ENCODE data around the gene PC. TPM values are rescaled to one million over a fixed set of nuclear protein-coding genes. Genes with fewer than 3 reads are reported as not detected.

PC gene
- polyA plus RNA-seq, 2 donors = 18.0 to 24.9 TPM

DNA sequence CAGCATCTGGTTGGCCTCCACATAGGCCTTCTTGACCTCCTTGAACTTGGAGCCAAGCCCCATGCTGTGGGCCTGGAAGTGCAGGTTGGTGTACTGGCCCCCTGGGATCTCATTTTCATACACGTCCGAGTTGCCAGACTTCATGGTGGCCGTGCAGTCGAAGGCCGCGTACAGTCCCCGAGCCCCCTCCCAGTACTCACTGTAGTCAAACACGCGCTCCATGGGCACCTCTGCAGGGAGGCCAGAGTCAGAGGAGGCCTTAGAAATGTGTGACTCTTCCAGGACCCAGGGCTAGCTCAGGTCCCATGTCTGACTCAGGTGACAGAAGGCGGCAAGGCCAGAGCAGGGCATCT, 108.0 kb downstream of the PC start:
- H3K27ac ChIP-seq (ENCODE audit: low read depth in 2 of 2, low read length in 1 of 2) = no peak overlapping the region
- peaks cover 6 to 27% of the 10 kb centered on the region in 2 donors for H3K36me3 ChIP-seq (ENCODE audit: control insufficient read depth in 2 of 2, insufficient read depth in 2 of 2, low read length in 1 of 2)
- 91 to 93% methylated on average over 10 of the region's 10 CpGs for WGBS, 2 donors
- H3K9me3 ChIP-seq (ENCODE audit: control insufficient read depth in 2 of 2, insufficient read depth in 1 of 2, low read depth in 1 of 2, low read length in 1 of 2) = no peaks in the 10 kb centered on the region
- H3K4me1 ChIP-seq (ENCODE audit: control insufficient read depth in 2 of 2, insufficient read depth in 2 of 2, low read length in 1 of 2) = peaks cover 0 to 3% of the 10 kb centered on the region in 2 donors
- H3K4me3 ChIP-seq (ENCODE audit: low read depth in 1 of 2, low read length in 2 of 2) = no peak overlapping the region
- H3K27me3 ChIP-seq (ENCODE audit: control insufficient read depth in 1 of 2, insufficient read depth in 2 of 2, low read length in 2 of 2) = no peaks in the 10 kb centered on the region

DNA sequence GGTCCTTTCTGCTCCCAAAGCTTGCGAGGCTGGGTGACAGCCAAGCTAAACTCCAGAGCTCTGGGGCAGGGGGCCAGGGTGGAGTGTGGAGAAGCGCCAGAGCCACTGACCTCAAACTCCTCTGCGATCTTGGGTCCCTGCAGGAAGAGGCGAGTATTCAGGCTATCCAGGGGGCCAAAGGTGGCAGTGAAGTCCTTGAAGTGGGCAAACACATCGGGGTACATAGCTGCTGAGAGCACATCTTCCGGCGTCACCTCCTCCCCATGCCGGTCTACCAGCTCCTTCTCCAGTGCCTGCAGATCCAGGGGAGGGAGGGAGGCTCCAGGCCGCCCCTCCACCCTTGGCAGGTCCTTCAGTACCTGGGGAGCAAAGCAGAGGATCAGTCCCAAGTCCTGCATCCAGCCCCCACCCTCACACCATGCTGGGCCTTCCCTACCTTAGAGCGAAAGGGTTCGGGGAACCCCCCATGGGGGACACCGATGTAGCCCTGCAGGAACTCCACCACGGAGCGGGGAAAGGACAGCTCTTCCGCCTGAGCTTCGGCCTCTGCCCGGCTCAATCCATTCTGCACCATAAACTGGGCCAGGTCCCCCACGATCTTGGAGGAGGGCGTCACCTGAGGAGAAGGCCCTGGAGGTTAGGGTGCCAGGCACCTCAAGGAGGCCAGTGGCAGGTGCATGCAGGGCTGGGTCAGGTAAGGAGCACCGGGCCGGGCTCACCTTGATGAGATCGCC, 108.5 kb downstream of the PC start:
- Histone ChIP-seq H3K9me3 (ENCODE audit: control insufficient read depth in 2 of 2, insufficient read depth in 1 of 2, low read depth in 1 of 2, low read length in 1 of 2) (no peaks in the 10 kb centered on the region), H3K27me3 (ENCODE audit: control insufficient read depth in 1 of 2, insufficient read depth in 2 of 2, low read length in 2 of 2) (no peaks in the 10 kb centered on the region), H3K27ac (ENCODE audit: low read depth in 2 of 2, low read length in 1 of 2) (no peak overlapping the region), H3K4me1 (ENCODE audit: control insufficient read depth in 2 of 2, insufficient read depth in 2 of 2, low read length in 1 of 2) (peaks cover 0 to 4% of the 10 kb centered on the region in 2 donors), H3K36me3 (ENCODE audit: control insufficient read depth in 2 of 2, insufficient read depth in 2 of 2, low read length in 1 of 2) (peaks cover 6 to 32% of the 10 kb centered on the region in 2 donors), H3K4me3 (ENCODE audit: low read depth in 1 of 2, low read length in 2 of 2) (no peak overlapping the region)
- WGBS, 2 donors = 89 to 92% methylated on average over 22 of the region's 22 CpGs

DNA sequence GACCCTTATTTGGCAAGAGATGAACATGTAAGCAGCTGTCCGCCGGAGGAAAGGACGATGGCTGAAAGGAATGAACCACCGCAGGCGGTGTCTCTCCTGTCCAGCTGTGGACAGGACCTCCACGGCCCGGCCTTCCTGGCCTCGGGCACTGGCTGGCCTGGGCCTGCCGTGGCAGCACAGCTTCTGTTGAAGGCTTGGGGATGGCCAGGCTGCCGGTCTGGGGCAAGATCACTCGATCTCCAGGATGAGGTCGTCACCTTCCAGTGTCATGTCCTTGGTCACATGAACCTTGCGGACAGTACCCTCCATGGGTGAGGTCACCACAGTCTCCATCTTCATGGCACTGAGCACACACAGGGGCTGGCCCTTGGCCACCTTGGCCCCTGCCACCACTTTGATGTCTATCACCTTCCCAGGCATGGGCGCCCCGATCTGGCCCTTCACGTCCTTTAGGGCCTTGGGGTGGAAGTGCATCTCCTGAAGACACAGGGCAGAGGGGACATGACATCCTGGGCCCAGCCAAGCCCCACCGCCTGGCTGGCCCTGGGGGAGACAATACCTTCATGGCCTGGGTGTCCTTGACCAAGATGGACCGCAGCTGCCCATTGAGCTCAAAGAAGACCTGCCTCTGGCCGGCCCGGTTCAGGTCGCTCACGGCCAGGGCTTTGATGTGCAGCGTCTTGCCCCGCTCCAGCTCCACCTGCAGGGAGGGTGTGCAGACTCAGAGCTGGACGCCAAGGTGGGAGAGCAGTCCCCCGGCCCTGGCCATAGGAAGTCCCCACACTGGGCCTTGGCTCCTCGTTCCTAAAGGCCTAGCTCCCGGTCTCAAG, 109.3 kb downstream of the PC start:
- H3K4me1 ChIP-seq (ENCODE audit: control insufficient read depth in 2 of 2, insufficient read depth in 2 of 2, low read length in 1 of 2) = peaks cover 0 to 11% of the 10 kb centered on the region in 2 donors
- H3K36me3 ChIP-seq (ENCODE audit: control insufficient read depth in 2 of 2, insufficient read depth in 2 of 2, low read length in 1 of 2) = peaks cover 6 to 32% of the 10 kb centered on the region in 2 donors
- WGBS, 2 donors = 87 to 90% methylated on average over 28 of the region's 28 CpGs
- no peaks in the 10 kb centered on the region for H3K9me3 ChIP-seq (ENCODE audit: control insufficient read depth in 2 of 2, insufficient read depth in 1 of 2, low read depth in 1 of 2, low read length in 1 of 2)
- no peaks in the 10 kb centered on the region for H3K27me3 ChIP-seq (ENCODE audit: control insufficient read depth in 1 of 2, insufficient read depth in 2 of 2, low read length in 2 of 2)
- no peak overlapping the region for H3K27ac ChIP-seq (ENCODE audit: low read depth in 2 of 2, low read length in 1 of 2)
- H3K4me3 ChIP-seq (ENCODE audit: low read depth in 1 of 2, low read length in 2 of 2) = no peak overlapping the region

DNA sequence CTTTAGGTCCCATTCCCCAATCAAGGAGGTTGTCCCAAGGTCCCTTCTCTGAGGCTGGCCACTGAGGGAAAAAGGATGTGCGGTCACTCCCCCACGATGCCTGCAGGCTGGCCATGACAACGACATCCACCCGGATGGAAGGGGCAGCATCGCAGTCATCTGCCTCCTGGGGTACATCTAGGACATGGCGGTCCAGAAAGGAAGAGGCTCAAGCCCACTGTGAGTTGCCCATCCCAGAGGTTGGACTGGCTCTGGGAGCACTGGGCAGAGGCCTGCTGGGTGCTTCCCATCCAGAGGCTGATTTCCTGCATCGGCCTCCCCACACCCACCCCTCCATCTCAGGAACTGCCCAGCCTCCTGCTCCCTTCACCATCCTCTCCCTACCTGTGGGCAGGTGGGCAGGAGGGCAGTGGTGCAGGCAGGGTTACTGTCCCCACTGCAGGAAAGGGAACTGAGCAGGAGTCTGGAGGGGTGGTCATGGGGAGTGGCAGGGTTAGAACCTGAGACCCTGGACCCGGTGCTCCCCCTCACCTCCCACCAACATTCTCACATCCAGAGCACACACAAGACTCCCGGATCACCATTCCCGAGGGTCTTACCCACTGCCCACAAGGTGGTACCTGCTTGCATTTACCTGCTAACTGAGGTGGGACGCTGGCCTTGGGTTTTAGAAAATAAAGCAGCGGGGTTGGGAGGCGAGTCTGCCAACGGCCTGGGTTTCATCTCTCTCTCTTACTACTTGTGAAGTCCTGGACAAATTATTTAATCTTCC, 110.5 kb downstream of the PC start:
- Histone ChIP-seq H3K4me1 (ENCODE audit: control insufficient read depth in 2 of 2, insufficient read depth in 2 of 2, low read length in 1 of 2) (peaks cover 0 to 8% of the 10 kb centered on the region in 2 donors), H3K4me3 (ENCODE audit: low read depth in 1 of 2, low read length in 2 of 2) (no peak overlapping the region), H3K27ac (ENCODE audit: low read depth in 2 of 2, low read length in 1 of 2) (peak overlapping the region in 1 of 2 donors; percentile 27), H3K27me3 (ENCODE audit: control insufficient read depth in 1 of 2, insufficient read depth in 2 of 2, low read length in 2 of 2) (no peaks in the 10 kb centered on the region), H3K36me3 (ENCODE audit: control insufficient read depth in 2 of 2, insufficient read depth in 2 of 2, low read length in 1 of 2) (peaks cover 6 to 32% of the 10 kb centered on the region in 2 donors), H3K9me3 (ENCODE audit: control insufficient read depth in 2 of 2, insufficient read depth in 1 of 2, low read depth in 1 of 2, low read length in 1 of 2) (no peaks in the 10 kb centered on the region)
- WGBS, 2 donors = 85 to 86% methylated on average over 14 of the region's 14 CpGs

DNA sequence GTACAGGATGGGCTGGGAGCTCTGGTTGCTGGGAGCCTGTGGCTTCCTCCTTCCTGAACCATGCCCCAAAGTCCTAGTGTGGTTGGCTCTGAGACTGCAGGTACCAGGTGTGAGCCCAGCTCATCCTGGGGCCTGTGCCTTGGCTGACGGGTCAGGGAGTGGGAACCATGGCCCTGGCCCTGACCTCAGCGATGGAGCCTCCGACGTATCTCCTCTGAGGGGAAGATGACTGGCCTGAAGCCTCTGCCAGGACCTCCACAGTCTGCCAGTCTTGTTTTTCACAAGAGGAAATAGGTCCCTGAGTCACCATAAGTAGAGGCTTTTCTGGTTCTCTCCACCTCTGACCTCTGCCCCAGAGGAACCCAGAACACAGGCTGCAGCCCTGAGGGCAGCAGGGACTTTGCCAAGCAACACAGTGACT, 111.5 kb downstream of the PC start:
- Histone ChIP-seq H3K9me3 (ENCODE audit: control insufficient read depth in 2 of 2, insufficient read depth in 1 of 2, low read depth in 1 of 2, low read length in 1 of 2) (no peaks in the 10 kb centered on the region), H3K4me3 (ENCODE audit: low read depth in 1 of 2, low read length in 2 of 2) (no peak overlapping the region), H3K27me3 (ENCODE audit: control insufficient read depth in 1 of 2, insufficient read depth in 2 of 2, low read length in 2 of 2) (no peaks in the 10 kb centered on the region), H3K4me1 (ENCODE audit: control insufficient read depth in 2 of 2, insufficient read depth in 2 of 2, low read length in 1 of 2) (peaks cover 0 to 12% of the 10 kb centered on the region in 2 donors), H3K36me3 (ENCODE audit: control insufficient read depth in 2 of 2, insufficient read depth in 2 of 2, low read length in 1 of 2) (peaks cover 6 to 32% of the 10 kb centered on the region in 2 donors), H3K27ac (ENCODE audit: low read depth in 2 of 2, low read length in 1 of 2) (peak overlapping the region; percentile 64 to 83)
- 73 to 79% methylated on average over 4 of the region's 4 CpGs for WGBS, 2 donors

DNA sequence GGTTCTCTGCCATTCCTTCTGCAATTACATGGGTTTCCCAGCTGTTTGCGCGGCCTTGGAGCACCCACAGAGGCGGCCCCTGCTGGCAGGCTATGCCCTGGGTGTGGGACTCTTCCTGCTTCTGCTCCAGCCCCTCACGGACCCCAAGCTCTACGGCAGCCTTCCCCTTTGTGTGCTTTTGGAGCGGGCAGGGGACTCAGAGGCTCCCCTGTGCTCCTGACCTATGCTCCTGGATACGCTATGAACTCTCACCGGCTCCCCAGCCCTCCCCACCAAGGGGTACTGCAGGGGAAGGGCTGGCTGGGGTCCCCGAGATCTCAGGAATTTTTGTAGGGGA, 112.3 kb downstream of the PC start:
- peaks cover 0 to 12% of the 10 kb centered on the region in 2 donors for H3K4me1 ChIP-seq (ENCODE audit: control insufficient read depth in 2 of 2, insufficient read depth in 2 of 2, low read length in 1 of 2)
- 88% methylated on average over 9 of the region's 9 CpGs for WGBS, 2 donors
- peaks cover 6 to 32% of the 10 kb centered on the region in 2 donors for H3K36me3 ChIP-seq (ENCODE audit: control insufficient read depth in 2 of 2, insufficient read depth in 2 of 2, low read length in 1 of 2)
- no peaks in the 10 kb centered on the region for H3K27me3 ChIP-seq (ENCODE audit: control insufficient read depth in 1 of 2, insufficient read depth in 2 of 2, low read length in 2 of 2)
- no peak overlapping the region for H3K4me3 ChIP-seq (ENCODE audit: low read depth in 1 of 2, low read length in 2 of 2)
- H3K9me3 ChIP-seq (ENCODE audit: control insufficient read depth in 2 of 2, insufficient read depth in 1 of 2, low read depth in 1 of 2, low read length in 1 of 2) = no peaks in the 10 kb centered on the region
- peak overlapping the region in 1 of 2 donors; percentile 13 for H3K27ac ChIP-seq (ENCODE audit: low read depth in 2 of 2, low read length in 1 of 2)

DNA sequence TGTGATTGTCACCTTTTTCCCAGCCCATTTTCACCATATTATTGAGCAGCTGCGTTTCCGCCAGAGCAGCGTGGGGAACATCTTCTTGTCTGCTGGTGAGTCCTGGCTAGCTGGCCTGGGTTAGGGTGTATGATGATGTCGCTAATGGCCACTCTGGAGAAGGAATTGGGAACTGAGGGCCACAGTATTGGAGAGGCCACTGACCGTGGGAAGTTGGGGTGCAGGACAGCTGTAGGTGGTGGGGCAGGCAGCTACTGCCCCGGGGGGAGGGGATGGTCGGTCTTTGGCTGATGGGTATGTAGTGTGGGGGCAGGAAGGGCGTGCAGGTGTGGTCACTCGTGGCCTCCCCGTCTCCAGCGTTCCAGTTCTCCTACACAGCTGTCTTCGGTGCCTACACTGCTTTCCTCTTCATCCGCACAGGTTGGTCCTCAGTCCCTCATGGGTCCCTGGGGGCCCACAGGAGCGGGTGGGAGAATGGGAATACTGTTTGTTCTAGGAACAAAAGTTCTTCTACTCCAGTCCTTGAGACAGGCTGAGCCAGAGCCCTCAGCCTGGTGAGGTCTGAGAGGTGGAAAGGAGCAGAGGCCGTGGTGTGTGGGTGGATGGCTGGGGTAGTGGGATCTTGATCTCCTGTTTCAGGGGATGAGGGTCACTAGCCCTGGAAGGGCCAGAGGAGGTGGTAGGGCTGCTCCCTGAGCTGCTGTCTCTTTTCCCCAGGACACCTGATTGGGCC, 112.9 kb downstream of the PC start:
- Histone ChIP-seq H3K27me3 (ENCODE audit: control insufficient read depth in 1 of 2, insufficient read depth in 2 of 2, low read length in 2 of 2) (no peaks in the 10 kb centered on the region), H3K27ac (ENCODE audit: low read depth in 2 of 2, low read length in 1 of 2) (peak overlapping the region in 1 of 2 donors; percentile 13), H3K9me3 (ENCODE audit: control insufficient read depth in 2 of 2, insufficient read depth in 1 of 2, low read depth in 1 of 2, low read length in 1 of 2) (no peaks in the 10 kb centered on the region), H3K4me3 (ENCODE audit: low read depth in 1 of 2, low read length in 2 of 2) (no peak overlapping the region), H3K4me1 (ENCODE audit: control insufficient read depth in 2 of 2, insufficient read depth in 2 of 2, low read length in 1 of 2) (peaks cover 0 to 12% of the 10 kb centered on the region in 2 donors), H3K36me3 (ENCODE audit: control insufficient read depth in 2 of 2, insufficient read depth in 2 of 2, low read length in 1 of 2) (peaks cover 6 to 32% of the 10 kb centered on the region in 2 donors)
- 85 to 88% methylated on average over 15 of the region's 15 CpGs for WGBS, 2 donors

DNA sequence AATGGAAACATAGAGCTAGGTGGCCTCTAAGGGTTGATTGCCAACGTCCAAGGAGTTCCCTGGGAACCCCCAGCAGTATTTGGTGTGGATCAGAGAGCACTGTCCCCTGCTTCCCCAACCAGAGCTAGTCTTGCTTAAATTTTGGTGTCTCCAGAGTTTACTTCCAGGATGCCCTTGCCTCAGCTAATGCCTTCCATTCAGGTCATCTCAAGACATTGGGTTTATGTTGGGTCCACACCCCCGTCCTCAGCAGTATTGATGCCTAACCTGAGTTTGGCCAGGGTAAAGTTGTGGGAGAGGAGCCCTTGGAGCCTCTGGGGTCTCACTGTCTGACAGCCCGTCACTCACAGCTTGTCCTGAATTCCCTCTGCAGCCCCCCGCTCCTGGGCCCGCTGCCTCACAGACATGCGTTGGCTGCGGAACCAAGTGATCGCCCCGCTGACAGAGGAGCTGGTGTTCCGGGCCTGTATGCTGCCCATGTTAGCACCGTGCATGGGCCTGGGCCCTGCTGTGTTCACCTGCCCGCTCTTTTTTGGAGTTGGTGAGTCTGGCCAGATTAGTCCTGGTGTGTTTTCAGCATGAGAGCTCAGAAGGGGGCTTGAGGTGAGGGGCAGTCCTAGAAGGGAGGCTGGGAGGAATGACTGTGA, 113.6 kb downstream of the PC start:
- peak overlapping the region in 1 of 2 donors; percentile 72 for H3K4me3 ChIP-seq (ENCODE audit: low read depth in 1 of 2, low read length in 2 of 2)
- 86 to 92% methylated on average over 12 of the region's 12 CpGs for WGBS, 2 donors
- peaks cover 0 to 12% of the 10 kb centered on the region in 2 donors for H3K4me1 ChIP-seq (ENCODE audit: control insufficient read depth in 2 of 2, insufficient read depth in 2 of 2, low read length in 1 of 2)
- no peak overlapping the region for H3K27ac ChIP-seq (ENCODE audit: low read depth in 2 of 2, low read length in 1 of 2)
- no peaks in the 10 kb centered on the region for H3K27me3 ChIP-seq (ENCODE audit: control insufficient read depth in 1 of 2, insufficient read depth in 2 of 2, low read length in 2 of 2)
- H3K36me3 ChIP-seq (ENCODE audit: control insufficient read depth in 2 of 2, insufficient read depth in 2 of 2, low read length in 1 of 2) = peaks cover 6 to 30% of the 10 kb centered on the region in 2 donors
- no peaks in the 10 kb centered on the region for H3K9me3 ChIP-seq (ENCODE audit: control insufficient read depth in 2 of 2, insufficient read depth in 1 of 2, low read depth in 1 of 2, low read length in 1 of 2)
